Body of pancreas (tissue), 4 donors: ENCODE measurements around the gene KCNG4. TPM values are rescaled to one million over a fixed set of nuclear protein-coding genes. Genes with fewer than 3 reads are reported as not detected.

Source experiments
- ATAC-seq: fragments of 150-250 bp; one replicate; pipeline ENCODE4 v1.9.1; 2016
- DNase-seq, 4 donors: peaks; one replicate each; pipeline ENCODE4 v3.0.0-alpha.2; 2019
- H3K27ac ChIP-seq, 4 donors: fragments of 200-600 bp; sonication (generic); 1 replicate in 3 of 4; 2 replicates in 1 of 4; pipeline versions ENCODE4 v1.5.1 to v1.6.1; 2016 to 2019; ENCODE audit warnings: mild to moderate bottlenecking in 1 of 4, mixed read lengths in 1 of 4, moderate library complexity in 1 of 4
- H3K27me3 ChIP-seq, 2 donors: fragments of 200-600 bp; sonication (generic); one replicate each; pipeline ENCODE4 v1.6.0; 2016; ENCODE audit warnings: mild to moderate bottlenecking in 1 of 2
- H3K36me3 ChIP-seq, 2 donors: fragments of 200-600 bp; sonication (generic); replicated peaks in 1 of 2; 2 replicates each; pipeline ENCODE4 v1.5.1; 2016; ENCODE audit warnings: low read depth in 2 of 2; ENCODE audit not compliant: insufficient read depth in 1 of 2
- H3K4me1 ChIP-seq: fragments of 200-600 bp; sonication (generic); one replicate; pipeline ENCODE4 v1.6.0; 2016
- H3K4me3 ChIP-seq, 2 donors: fragments of 200-600 bp; sonication (generic); 1 replicate in 1 of 2; 2 replicates in 1 of 2; pipeline ENCODE4 v1.5.1; 2016 to 2019
- H3K9me3 ChIP-seq, 3 donors: fragments of 200-600 bp; sonication (generic); 1 replicate in 2 of 3; 2 replicates in 1 of 3; pipeline ENCODE4 v1.5.1; 2016
- CTCF ChIP-seq, 7 experiments: fragments of 450-650 bp in 4 of 7; fragments of 200-600 bp in 3 of 7; sonication (generic) in 3 of 7; IDR thresholded peaks; one replicate each; pipeline ENCODE4 v1.5.1; 2016 to 2019; ENCODE audit warnings: antibody characterized with exemption in 7 of 7
- POLR2A ChIP-seq, 3 donors: fragments of 450-650 bp; IDR thresholded peaks; one replicate each; pipeline ENCODE4 v1.6.1; 2016; ENCODE audit warnings: antibody characterized with exemption in 3 of 3, mild to moderate bottlenecking in 2 of 3
- WGBS, 2 donors: methylation state at CpG; one replicate each; pipeline ENCODE4 v1.1.5; 2017; 5-methylcytosine and 5-hydroxymethylcytosine counted together
- intact Hi-C: fragments of 100-400 bp; cut with DNase I; formaldehyde crosslinking; loops from one replicate; pipeline ENCODE4 v1.15.1; 2023
- total RNA-seq, 2 donors: library from RNA; depleted of rRNA; stranded (reverse); fragments of >200 nt; gene quantifications; one replicate each; pipeline ENCODE4 v1.1.0, GENCODE V29; 2016

KCNG4 gene
- total RNA-seq, 2 donors from 2014 or later, result not detected

DNA sequence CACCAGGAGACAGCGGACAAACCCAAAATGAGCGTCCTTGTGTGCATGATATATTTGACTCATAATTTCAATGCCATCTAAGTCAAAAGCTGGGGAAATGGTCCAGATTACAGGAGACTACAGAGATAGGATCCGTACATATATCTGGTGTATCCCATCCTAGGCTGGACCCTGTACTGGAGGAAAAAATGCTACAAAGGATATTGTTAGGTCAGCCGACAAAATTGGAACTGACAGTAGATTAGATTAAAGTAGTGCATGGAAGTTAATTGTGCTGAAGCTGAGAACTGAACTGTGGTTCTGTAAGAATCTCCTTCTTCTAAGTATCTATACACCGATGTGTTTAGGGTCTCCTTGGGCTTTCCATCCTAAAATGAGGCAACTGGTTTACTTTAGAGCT lies 24.3 kb downstream of the KCNG4 start:
- no peaks in the 10 kb centered on the region for H3K27me3 ChIP-seq
- no peak for ATAC-seq
- H3K4me3 ChIP-seq, result no peak overlapping the region
- no peaks in the 10 kb centered on the region for H3K4me1 ChIP-seq
- WGBS, 2 donors, result 73 to 76% methylated on average over 5 of the region's 5 CpGs
- H3K27ac ChIP-seq, result no peak overlapping the region
- no peak for DNase-seq
- intact Hi-C loops, result no loop called here
- no peaks in the 10 kb centered on the region for H3K36me3 ChIP-seq
- no peak for TF ChIP-seq POLR2A (IDR thresholded peaks at IDR 0.05)
- no peak for TF ChIP-seq CTCF (IDR thresholded peaks at IDR 0.05)
- H3K9me3 ChIP-seq, result no peaks in the 10 kb centered on the region

DNA sequence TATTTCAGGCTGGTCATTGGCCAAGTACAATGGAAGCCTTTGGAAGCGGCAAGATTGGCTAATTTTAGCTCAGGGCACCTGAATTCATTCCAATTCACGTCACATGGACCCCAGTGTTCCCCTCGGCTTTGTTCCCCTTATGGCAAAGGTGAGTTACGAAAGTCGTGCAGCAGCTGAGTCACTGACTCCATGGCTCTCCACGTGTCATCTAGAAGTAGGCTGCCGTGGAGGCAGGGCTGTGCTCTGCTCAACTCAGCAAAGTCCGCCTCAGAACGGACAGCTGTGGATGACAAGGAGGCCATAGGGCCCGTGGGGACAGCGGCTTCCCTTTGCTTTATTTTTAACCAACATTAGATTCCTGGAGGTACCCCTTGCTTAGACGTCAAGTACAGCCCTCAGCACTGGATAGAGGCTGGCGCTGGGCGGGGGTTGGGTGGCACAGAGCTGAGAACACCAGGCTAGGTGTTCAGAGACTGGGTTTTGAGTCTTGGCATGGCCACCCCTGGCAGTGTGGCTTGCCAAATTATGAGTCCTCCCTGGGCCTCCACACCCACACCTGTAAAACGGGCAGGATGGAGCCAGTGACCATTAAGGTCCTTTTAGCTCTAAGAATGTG lies 25.3 kb downstream of the KCNG4 start:
- Histone ChIP-seq H3K9me3 (no peaks in the 10 kb centered on the region), H3K27me3 (no peaks in the 10 kb centered on the region), H3K4me3 (no peak overlapping the region), H3K27ac (no peak overlapping the region), H3K4me1 (no peaks in the 10 kb centered on the region), H3K36me3 (no peaks in the 10 kb centered on the region)
- ATAC-seq, result no peak
- DNase-seq, result no peak
- 75% methylated on average over 8 to 15 of the region's 15 CpGs for WGBS, 2 donors
- TF ChIP-seq CTCF (IDR thresholded peaks at IDR 0.05) (no peak), POLR2A (IDR thresholded peaks at IDR 0.05) (no peak)
- intact Hi-C loops, result no loop called here

GRCh38 chr16:84212631-84213030 lies 27.2 kb downstream of the KCNG4 start:
- Histone ChIP-seq H3K27ac (no peak overlapping the region), H3K4me1 (no peaks in the 10 kb centered on the region), H3K9me3 (no peaks in the 10 kb centered on the region), H3K36me3 (no peaks in the 10 kb centered on the region), H3K4me3 (no peak overlapping the region), H3K27me3 (no peaks in the 10 kb centered on the region)
- no peak for ATAC-seq
- DNase-seq, result no peak
- intact Hi-C loops, result no loop called here
- TF ChIP-seq CTCF (IDR thresholded peaks at IDR 0.05) (no peak), POLR2A (IDR thresholded peaks at IDR 0.05) (no peak)
- 74% methylated on average over 4 of the region's 4 CpGs for WGBS, 2 donors

GRCh38 chr16:84212154-84212553 lies 27.7 kb downstream of the KCNG4 start:
- ATAC-seq, result no peak

More at GRCh38 chr16:84212154-84212553, 27.7 kb downstream of the KCNG4 start:
- TF ChIP-seq CTCF (IDR thresholded peaks at IDR 0.05), result no peak
- TF ChIP-seq POLR2A (IDR thresholded peaks at IDR 0.05), result no peak
- Histone ChIP-seq H3K4me1 (no peaks in the 10 kb centered on the region), H3K27me3 (no peaks in the 10 kb centered on the region), H3K36me3 (no peaks in the 10 kb centered on the region), H3K27ac (no peak overlapping the region), H3K4me3 (no peak overlapping the region), H3K9me3 (no peaks in the 10 kb centered on the region)
- intact Hi-C loops, result no loop called here
- 54% methylated on average over 4 of the region's 4 CpGs for WGBS, 2 donors
- no peak for DNase-seq
